ENCODE data around the gene COBL.

Gene COBL

DNA sequence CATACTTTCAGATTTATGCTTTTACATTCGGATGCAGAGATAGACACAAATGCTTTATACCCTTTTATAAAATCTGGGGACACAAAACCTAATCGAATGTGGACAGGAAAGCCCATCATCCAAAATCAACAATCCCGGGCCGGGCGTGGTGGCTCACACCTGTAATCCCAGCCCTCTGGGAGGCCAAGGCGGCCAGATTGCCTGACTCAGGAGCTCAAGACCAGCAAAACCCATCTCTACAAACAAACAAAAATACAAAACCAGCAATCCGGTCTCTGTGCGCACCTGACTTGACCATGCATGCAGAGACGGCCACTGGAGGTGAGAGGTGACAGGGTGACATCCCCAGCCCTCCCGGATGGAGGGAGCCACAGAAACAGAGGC, 13.5 kb downstream of the COBL start:
- no peak for DNase-seq (ENCODE audit: low read depth)

DNA sequence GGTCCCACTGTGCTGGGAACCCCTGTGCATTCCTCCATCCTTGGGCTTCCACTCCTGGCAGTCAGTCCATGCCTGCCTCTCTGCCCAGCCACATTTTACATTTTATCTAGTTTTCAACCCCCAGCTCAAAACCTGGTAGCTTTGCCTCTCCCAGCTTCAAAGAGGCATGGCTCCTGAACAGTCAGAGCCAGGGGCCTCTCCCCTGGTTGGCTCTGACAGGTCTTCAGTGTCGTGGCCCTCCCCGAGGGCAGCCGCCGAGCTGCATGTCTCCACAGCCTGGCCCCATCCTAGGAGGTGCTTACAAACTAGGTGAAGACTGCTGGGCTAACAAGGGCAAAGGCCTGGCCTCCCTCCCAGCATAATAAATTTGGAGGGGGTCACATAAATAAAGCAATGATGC, 14.8 kb downstream of the COBL start:
- no peak for DNase-seq (ENCODE audit: low read depth)

DNA sequence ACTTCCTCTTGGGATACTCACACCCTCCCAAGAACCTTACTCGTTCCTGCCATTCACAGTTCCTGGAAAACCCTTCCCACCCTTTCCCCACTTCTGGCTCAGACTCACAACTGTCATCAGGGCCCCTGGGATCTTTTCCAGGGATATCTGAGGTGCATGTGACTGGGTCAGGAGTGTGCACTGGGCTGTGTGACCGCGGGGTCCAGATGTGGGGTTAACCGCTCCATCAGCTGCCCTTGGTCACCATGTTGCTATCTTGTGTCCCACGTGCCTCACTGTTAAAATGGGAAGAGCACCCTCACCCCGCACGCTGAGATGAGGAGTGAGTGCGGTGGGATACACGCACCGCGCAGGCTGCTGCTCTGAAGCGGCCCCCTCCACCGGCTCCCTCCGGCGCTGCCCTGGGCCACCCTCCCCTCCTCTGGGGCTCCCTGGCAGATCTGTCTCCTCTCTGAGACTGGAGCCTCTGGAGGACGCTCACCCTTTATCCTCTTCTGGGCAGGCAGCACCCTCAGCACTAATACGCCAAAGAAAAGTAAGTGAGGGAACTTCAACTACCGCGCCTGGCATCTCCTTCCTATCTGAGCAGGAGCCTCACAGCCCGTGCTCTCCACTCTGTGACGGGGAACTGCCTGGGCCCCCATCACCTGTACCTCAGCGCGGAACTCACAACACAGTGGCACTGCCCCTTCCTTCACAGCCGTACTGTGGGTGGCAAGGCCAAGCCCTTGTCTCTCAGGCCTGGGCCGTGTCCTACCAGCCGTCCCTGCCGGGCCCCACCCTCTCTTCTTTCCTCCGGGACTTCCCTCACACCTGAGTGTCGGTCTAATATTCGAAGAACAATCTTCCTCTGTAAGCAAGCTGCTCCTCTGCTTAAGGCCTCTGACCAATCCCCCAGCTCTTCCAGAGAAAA, 15.6 kb downstream of the COBL start:
- no peak for DNase-seq (ENCODE audit: low read depth)

DNA sequence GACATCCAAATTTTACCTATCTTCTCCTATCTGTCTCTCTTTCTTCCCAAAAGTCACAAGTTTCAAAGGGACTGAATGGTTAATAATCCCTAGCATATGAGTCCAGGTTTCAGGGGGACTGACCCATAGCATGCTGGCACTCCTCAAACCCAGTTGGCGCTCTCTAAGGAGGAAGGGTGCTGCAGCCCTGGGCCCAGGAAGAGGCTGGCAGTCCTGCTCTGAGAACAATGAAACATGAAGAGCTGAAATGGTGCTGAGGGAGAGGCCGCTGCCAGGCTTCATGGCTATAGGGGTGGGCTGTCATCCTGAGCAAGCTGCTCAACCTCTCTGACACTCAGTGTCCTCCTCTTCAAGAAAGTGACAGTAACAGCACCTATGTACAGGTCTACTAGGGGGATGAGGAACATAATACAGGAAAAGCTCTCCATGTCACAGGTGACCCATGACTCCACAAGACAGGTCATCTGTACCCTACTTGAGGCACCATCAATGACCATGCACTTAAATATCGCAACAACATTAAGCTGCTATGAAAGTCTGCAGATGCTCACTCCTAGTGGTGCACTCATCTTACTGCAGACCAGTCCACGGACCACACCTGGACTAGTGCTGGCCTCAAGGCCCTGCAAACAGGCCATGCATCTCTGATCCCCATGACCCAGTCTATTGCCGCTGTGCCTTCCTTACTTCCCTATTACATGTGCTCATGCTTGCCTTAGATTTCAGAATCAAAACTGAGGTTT, 17.0 kb downstream of the COBL start:
- DNase-seq (ENCODE audit: low read depth) = no peak

DNA sequence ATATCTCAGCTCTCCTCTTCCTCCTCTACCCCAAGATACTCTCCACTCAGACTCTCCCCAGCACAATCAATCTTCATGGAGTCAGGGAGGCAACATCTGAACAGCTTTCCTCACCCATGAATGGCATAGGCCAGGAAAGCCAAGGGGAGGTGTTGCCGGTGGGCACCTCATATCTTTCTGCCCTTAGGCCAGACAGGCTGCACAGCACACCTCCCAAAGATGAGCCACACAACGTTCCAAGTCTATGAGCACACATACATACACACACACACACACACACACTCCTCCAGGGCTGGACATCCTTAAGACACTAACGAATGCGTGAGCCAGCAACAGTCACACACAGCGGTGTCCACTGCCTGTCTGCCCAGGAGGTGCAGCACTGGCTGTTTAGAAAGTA, 17.7 kb downstream of the COBL start:
- no peak for DNase-seq (ENCODE audit: low read depth)

DNA sequence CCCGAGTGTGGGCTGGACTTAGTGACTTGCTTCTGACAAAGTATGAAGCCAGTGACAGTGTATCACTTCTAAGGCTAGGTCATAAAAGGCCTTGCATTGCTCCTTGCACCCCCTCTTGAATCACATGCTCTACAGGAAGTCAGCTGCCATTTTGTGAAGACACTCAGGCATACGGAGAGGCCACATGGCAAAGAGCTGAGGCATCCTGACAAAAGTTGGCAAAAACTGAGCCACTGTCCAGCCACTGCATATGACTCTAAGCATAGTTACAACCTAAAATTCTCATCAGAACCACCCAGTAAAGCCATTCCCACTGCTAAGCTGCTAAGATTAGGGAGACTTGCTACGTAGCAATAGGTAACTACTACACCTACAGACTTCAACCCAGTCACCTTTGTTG, 18.6 kb downstream of the COBL start:
- DNase-seq (ENCODE audit: low read depth) = no peak

DNA sequence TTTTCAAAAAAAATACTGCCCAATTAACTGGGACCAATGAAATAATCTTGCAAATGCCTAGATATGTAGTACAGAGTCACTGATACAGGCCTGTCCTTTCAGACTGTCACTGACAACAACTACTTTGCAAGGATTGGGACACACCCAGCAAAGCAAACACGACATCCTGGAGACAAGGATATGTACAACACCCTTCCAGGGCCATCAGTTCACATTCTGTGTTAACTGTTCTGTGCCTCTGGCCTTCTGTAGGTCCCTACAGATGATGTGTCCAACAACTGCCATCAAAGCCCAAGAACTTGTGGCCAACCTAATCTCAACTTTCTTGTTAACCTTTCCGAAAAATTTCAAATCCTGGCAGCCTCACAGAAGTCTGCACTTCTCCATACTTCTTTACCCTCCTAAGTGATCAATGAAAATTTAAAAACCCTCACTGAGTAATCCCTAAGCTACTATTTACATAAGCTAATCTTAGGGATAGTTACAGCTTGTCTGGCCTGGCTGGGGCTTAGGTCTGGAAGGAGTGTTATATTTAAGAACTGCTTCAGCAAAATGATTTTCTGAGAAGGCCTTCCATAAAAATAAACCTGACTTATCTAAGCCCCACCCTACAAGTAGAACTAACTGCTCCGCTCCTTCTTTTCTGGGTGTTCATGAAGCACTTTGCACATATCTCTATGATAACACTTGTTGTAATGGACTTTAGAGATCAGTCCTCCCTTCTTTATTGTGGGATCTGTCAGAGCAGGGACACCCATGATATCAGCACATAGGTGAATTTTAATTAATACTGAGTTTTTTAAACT, 21.0 kb downstream of the COBL start:
- DNase-seq (ENCODE audit: low read depth) = no peak

DNA sequence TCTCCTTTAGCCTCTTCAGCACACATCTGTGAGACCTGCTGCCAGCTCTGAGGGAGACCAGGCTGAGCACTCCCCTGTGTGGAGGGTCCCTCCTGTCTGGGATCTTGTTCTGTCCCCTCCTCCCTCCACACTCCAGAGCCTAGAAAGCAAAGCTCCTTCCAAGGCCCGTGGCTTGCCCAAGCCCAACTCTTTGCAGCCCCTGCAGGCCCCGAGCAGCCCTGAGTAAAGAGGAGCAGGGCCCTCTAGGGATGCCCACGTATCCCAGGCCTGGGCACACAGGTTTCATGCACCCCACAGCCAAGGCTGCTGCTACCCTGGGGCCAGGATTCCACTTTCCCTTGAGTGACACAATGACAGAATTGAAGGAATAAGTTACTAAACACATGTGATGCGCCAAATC, 24.0 kb downstream of the COBL start:
- DNase-seq (ENCODE audit: low read depth) = no peak

DNA sequence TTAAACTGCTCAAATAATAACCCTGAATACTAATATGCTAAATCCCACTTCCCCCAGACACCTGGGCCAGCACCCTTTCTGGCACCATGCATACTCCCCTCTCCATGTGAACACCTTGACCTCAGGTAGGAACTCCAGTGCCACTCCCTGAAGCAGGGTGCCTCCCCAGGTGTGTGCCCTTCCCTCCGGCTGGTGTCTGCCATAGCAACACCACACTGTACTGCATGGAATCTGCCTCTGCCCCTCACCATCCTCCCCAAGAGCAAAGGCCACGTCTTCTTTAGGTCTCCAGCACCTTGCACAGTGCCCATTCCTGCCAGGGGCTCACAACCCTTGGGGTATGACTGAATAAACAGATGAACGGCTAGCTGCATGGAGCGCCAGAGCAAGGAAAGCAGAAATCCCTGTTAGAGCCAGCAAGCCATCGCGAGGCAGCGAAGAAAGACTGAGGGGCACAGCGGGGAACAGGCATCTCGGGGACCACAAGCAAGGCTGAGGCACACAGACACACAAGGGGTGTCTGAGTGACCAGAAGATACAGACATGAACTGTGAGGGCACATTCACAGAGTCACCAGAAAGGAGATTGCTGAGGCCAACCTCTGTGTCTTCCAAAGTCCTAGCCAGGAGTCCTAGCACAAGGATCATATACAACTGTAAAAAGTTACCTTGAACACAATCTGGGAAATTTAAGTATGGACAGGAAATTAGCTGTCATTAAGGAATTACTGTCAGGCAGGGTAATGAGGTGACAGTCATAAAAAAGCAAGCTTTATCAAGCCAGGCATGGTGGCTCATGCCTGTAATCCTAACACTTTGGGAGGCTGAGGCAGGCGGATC, 25.7 kb downstream of the COBL start:
- no peak for DNase-seq (ENCODE audit: low read depth)

DNA sequence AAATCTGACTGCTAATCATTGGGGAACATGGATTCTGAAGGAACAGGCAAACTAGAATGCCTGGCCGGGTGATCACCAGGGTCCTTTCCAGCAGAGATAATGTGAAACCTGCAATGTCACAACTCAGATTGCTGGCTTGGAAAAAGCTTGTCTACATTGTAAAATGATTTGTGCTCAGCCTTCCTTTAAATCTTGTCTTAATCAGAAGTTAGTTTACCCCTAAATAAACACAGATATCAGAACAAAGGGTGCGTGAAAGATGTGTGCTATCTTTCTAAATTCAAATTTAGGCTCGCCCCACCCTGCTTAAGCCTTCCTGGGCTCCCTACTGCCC, 26.3 kb downstream of the COBL start:
- no peak for DNase-seq (ENCODE audit: low read depth)

DNA sequence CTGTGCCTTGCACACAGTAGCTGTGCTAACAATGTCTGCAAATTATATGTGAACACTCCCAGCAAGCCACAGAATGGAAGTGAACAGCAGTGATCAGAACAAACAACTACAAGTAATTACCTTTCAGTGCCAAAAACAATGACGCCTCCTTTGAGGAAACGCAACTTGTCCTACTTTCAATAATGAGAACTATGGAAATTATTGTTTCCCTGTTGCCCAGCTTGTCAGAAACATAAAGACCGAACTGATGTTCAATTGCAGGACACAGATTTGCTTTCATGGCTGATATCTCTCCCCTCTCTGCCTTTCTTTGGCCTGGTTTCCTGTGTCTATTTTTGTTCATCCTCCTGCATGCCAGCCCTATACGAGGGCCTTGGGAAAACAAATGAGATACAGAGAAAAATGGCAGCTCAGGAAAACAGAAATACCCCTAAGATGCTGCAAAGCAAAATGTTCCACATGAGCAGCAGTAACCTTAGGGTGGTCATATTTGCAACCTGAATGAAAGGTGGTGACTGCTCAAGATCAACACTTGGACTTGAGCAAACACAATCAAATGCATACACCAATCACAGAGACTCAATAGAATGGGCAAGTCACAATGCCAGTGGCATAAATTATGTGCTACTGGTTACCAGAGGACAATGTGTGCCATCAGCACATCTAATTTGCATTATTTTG, 26.8 kb downstream of the COBL start:
- no peak for DNase-seq (ENCODE audit: low read depth)

DNA sequence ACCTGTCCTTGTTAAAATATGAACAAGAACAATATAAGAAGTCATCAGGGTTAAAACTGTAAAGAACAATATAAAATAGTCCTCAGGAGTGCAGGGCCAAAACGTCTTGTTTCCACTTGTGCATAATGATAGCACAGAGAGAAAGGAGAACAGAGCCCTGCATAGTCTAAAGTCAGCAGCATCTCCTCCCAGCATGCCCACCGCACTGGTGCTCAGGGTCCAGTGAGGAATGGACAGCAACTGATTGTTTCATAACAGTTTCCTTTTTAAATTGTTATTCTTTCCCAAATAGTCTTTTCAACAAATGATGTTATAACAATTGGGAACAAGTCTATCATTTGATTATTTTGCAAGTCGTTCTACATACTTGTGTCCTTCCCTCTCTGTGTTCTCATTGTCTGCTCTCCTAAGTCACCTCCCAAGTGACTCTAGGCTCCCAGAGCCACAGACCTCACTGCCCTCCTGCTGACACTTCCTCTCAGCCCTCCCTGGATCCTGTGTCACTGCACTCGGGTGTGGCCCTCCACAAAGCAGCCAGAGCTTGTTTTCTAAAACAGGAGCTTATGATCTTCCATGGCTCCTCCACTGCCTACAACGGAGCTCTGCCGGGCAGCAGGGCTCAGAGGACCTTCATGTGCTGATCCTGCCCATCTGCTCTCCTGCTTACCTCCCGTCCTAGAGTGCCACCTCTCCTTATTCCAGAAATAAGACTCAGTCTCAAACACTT, 27.6 kb downstream of the COBL start:
- DNase-seq (ENCODE audit: low read depth) = no peak

DNA sequence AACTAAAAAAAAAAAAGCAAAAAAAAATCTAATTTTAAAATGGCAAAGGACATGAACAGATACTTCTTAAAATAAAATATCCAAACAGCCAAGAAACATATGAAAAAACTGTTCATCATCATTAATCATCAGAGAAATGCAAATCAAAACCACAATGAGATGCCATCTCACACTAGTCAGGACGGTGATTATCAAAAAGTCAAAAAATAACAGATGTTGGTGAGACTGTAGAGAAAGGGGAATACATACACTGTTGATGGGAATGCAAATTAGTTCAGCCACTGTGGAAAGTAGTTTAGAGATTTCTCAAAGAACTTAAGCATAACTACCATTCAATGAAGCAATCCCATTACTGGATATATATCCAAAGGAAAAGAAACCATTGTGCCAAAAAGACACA, 30.2 kb downstream of the COBL start:
- no peak for DNase-seq (ENCODE audit: low read depth)

DNA sequence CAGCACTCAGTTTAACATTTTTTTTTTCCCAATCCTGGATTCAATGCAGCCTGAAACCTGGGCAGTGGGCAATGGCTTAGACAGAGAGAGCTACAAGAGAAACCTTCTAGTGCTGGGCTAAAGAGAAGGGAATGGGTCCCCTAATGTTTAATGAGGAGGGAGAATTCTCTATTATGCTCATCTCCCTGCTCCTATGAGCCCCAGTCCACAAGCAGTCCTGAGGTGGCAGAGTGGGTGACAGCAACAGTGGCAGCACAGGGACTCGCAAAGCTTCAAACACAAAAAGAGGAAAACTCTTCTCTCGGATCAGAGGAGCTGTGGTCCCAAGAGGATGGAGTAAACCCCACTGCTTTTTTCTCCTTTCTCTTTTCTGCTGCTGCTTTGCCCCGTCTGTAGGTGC, 36.5 kb downstream of the COBL start:
- no peak for DNase-seq (ENCODE audit: low read depth)

DNA sequence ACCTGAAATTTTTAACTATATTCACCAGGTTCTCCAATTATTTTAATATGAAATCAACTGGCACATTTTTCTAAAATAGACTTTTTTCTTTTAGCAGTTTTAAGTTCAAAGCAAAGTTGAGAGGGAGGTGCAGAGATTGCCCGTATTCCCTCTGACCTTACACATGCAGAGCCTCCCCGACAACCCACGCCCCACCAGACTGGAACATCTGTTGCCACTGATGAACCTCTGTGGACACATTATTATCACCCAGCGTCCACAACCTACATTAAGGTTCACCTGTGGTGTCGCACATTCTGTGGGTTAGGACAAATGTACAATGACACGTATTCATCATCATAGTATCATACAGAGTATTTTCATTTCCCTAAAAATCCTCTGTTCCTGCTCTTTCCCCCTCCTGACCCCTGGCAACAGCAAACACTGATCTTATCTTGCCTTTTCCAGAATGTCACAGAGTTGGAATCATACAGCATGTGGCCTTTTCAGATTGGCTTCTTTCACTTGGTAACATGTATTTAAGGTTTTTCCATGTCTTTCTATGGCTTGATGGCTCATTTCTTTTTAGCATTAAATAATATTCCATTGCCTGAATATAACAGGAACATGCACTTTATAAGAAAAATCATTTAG, 37.1 kb downstream of the COBL start:
- DNase-seq (ENCODE audit: low read depth) = no peak

DNA sequence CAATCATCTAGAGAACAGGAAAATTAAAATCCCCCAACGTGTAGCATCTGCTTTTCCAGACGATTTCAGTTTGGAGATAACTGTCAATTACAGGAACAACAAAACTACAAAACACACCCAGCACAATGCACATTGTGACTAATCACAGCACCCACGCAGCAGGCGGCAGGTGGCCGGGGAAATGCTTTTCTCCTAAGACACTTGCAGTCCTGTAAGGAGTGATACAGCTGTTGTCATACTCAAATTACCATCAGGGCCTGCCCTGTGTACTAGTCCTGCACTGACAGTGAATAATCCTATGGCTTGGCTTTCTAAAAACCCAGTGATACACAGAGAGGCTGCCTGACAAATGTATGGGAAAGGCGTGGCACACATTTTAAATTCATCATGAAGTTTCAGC, 37.8 kb downstream of the COBL start:
- DNase-seq (ENCODE audit: low read depth) = no peak

DNA sequence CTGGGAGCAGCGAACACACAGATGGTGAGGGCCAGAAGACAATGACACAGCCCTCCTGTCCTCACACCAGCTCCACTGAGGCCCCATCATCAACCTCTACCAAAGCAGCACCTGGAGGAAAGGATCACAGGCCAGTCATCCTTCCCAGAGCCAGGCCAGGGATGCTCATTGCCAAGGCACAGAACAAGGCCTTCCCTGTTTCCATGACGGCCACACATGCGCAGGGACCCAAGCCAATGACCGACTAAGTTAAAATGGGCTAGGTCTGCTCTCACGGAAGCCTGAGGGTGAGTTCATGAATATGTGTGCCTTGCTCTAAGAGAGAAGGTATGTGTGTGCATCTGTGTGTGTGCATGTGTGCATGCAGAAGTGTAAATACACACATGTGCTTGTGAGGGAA, 39.6 kb downstream of the COBL start:
- DNase-seq (ENCODE audit: low read depth) = no peak

DNA sequence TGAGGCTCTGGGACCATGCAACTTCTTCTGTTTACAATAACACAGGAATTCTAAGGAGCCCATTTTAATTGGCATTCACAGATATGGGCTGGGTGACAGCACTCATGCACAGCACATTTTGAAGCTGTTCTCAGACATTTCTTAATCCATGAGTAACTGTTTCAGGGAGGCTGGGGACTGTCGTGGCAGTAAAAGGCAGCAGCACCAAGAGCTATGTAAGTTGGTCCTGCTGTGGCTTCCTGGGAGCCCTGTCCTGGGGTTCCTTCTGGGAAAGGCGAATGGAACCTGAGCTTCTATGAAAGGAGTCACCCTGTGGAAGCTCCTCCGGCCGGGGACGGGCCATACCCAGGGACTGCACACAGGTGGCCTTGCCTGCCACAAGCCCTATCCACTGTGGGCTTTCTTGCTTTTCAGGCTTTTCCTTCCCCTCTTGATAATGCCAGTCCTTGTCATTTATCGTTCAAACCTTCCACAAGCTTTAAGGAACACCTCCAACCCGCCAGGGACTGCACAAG, 40.5 kb downstream of the COBL start:
- DNase-seq (ENCODE audit: low read depth) = no peak

DNA sequence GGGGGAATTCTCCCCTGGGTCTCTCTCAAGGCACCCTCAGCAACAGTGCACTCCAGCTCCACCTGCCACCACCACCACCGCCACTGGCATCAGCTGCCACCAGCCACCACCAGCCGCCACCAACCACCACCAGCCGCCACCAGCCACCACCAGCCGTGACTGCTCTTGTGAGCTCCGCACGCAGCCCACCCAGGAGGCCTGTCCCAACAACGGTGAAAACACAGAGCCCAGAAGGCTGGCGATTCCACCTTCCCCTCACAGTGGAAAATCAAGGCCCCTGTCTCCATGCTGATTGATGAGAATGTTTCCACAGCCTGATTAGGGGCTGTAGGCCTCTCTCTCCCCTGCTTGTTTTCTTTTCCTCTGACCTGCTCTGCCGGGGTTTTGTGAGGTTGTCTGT, 41.1 kb downstream of the COBL start:
- DNase-seq (ENCODE audit: low read depth) = no peak

DNA sequence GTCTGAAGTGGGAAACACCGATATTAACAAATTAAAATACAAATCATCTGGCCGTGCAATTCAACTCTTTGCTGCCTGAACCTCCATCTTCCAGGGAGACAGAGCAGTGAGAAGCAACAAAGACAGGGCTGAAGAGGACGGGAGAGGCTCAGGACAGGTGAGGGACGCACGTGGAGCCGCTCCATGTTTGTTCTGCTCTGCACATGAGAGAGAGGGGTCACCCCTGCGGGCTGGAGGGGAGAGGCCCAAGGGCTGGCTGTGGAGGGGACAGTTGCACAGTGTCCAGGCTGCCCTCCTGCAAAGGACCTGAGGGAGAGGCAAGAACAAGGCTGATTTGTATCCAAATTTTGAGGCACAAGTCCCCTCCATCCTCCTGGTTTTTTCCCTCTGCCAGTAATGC, 41.7 kb downstream of the COBL start:
- DNase-seq (ENCODE audit: low read depth) = no peak

All from activated T-cell treated with anti-CD3 and anti-CD28 coated beads for 48 hours (primary cell).